Measurements from ENCODE around the gene PEPD. TPM values are rescaled to one million over a fixed set of nuclear protein-coding genes. Genes with fewer than 3 reads are reported as not detected.

Gene PEPD
- total and polyA plus RNA-seq, 10 of the 15 experiments (the other 5 are each of a cell fraction or from before 2014, with no cell fraction given): 1.4 to 52.0 (median 20.2) TPM

- TF ChIP-seq RELB (IDR thresholded peaks at IDR 0.05; ENCODE audit: low read depth): no peak
- TF ChIP-seq NFIC (IDR thresholded peaks at IDR 0.05; ENCODE audit: low read depth, low read length): no peak
Measured at GRCh38 chr19:33468361-33469170, 53.0 kb downstream of the PEPD start (continued).

- SMC1A ChIA-PET (ENCODE audit: uncharacterized antibody, unreplicated experiment): interaction anchor here (0.6 kb wide), 1 partner anchor 132 kb away, joined by 3 read pairs; no protein-coding TSS in a partner anchor
- 81% methylated on average over 10 of the region's 11 CpGs for WGBS (ENCODE audit: insufficient coverage, insufficient replicate concordance, low lambda C conversion rate, missing lambda C conversion rate)
- Histone ChIP-seq H3K36me3 (ENCODE audit: control insufficient read depth in 2 of 2, insufficient read depth in 2 of 2, low read length in 1 of 2) (no peaks in the 10 kb centered on the region; a peak in 1 of 4 replicates), H3K9me3 (replicated peaks; ENCODE audit: control insufficient read depth, insufficient read depth, low read length) (no peaks in the 10 kb centered on the region), H2AFZ (ENCODE audit: control insufficient read depth, low read depth, low read length) (no peak overlapping the region), H4K20me1 (ENCODE audit: control insufficient read depth, insufficient read depth) (no peaks in the 10 kb centered on the region), H3K4me2 (ENCODE audit: control insufficient read depth, insufficient read depth) (no peak overlapping the region), H3K9ac (ENCODE audit: control insufficient read depth, insufficient read depth, low read length) (no peak overlapping the region), H3K4me3 (no peak overlapping the region), H3K27me3 (replicated peaks in 1 of 2; ENCODE audit: control insufficient read depth in 2 of 2, insufficient read depth in 2 of 2, low read length in 1 of 2) (no peaks in the 10 kb centered on the region), H3K4me1 (ENCODE audit: control insufficient read depth, insufficient read depth, low read length) (no peaks in the 10 kb centered on the region), H3K79me2 (ENCODE audit: control insufficient read depth, insufficient read depth, low read length) (no peaks in the 10 kb centered on the region), H3K27ac (ENCODE audit: control insufficient read depth, insufficient read depth) (no peak overlapping the region)
- no peak for TF ChIP-seq CTCF (IDR thresholded peaks at IDR 0.05 in 2 of 3, conservative IDR thresholded peaks at IDR 0.05 in 1 of 3; ENCODE audit: control insufficient read depth in 2 of 3, extremely low read depth in 1 of 3, insufficient read depth in 1 of 3, low read depth in 3 of 3, low read length in 3 of 3)
- TF ChIP-seq HDGF (IDR thresholded peaks at IDR 0.05): no peak
- no peak for TF ChIP-seq RAD21 (IDR thresholded peaks at IDR 0.05; ENCODE audit: insufficient read depth, low read depth, low read length)
- TF ChIP-seq NKRF (conservative IDR thresholded peaks at IDR 0.05): no peak
- TF ChIP-seq SMAD5 (IDR thresholded peaks at IDR 0.05; ENCODE audit: low read depth): no peak
- no peak for TF ChIP-seq ATF7 (IDR thresholded peaks at IDR 0.05; ENCODE audit: low read depth)
- FAIRE-seq (no peak), ATAC-seq (no peak), DNase-seq (ENCODE audit: low read depth, low spot score) (no peak)
- no TSS peak for BruUV-seq (replicated peaks)
- intact Hi-C loops (cut with micrococcal nuclease; ENCODE audit: unreplicated experiment) (no loop called here), in situ Hi-C loops (cut with MboI) (no loop called here)
- CTCF ChIA-PET: no interaction called here
- RAD21 ChIA-PET (ENCODE audit: unreplicated experiment): no interaction called here
- POLR2A ChIA-PET: no interaction called here
Measured at GRCh38 chr19:33467851-33468250, 53.7 kb downstream of the PEPD start.
